OCI-LY1 (cell line): Measurements from ENCODE around the gene DNAH14.

Experiments used
- H2AFZ ChIP-seq: fragments of 200-600 bp; sonication (generic), shearing (Covaris generic); 2 replicates; pipeline ENCODE4 v1.6.0; 2014; ENCODE audit warnings: antibody characterized with exemption, mild to moderate bottlenecking, low read length
- H3F3A ChIP-seq: fragments of 200-600 bp; sonication (generic), shearing (Covaris generic); 2 replicates; pipeline ENCODE4 v1.6.0; 2014; ENCODE audit warnings: mild to moderate bottlenecking, antibody characterized with exemption, low read length, moderate library complexity; ENCODE audit not compliant: insufficient read depth
- H3K27ac ChIP-seq: fragments of 200-600 bp; sonication (generic); 2 replicates; pipeline ENCODE4 v1.5.1; 2014; ENCODE audit warnings: low read length, mixed run types, mild to moderate bottlenecking, low read depth; ENCODE audit not compliant: poor library complexity, severe bottlenecking
- H3K27me3 ChIP-seq: fragments of 200-600 bp; sonication (generic); 2 replicates; pipeline ENCODE4 v1.6.0; 2014; ENCODE audit warnings: antibody characterized with exemption, mild to moderate bottlenecking, low read length, moderate library complexity; ENCODE audit not compliant: insufficient read depth
- H3K36me3 ChIP-seq: fragments of 200-600 bp; sonication (generic); 2 replicates; pipeline ENCODE4 v1.6.1; 2014; ENCODE audit warnings: mild to moderate bottlenecking, antibody characterized with exemption, low read length, moderate library complexity, mixed read lengths; ENCODE audit not compliant: insufficient read depth
- H3K4me1 ChIP-seq: fragments of 200-600 bp; sonication (generic); 2 replicates; pipeline ENCODE4 v1.5.1; 2014; ENCODE audit warnings: mild to moderate bottlenecking, low read length, moderate library complexity; ENCODE audit not compliant: insufficient read depth, severe bottlenecking
- H3K4me2 ChIP-seq: fragments of 200-600 bp; sonication (generic), shearing (Covaris generic); 2 replicates; pipeline ENCODE4 v1.6.1; 2014; ENCODE audit warnings: low read length
- H3K4me3 ChIP-seq: fragments of 200-600 bp; sonication (generic); 2 replicates; pipeline ENCODE4 v1.5.1; 2014; ENCODE audit warnings: low read length, low read depth, mild to moderate bottlenecking, mixed read lengths; ENCODE audit not compliant: poor library complexity, severe bottlenecking
- H3K79me2 ChIP-seq: fragments of 200-600 bp; shearing (Covaris generic); 2 replicates; pipeline ENCODE4 v1.6.1; 2016; ENCODE audit warnings: mixed run types, low read length, mixed read lengths; ENCODE audit not compliant: insufficient read depth
- H3K9ac ChIP-seq: fragments of 200-600 bp; sonication (generic), shearing (Covaris generic); 2 replicates; pipeline ENCODE4 v1.6.1; 2014; ENCODE audit warnings: mild to moderate bottlenecking, low read length, mixed read lengths
- H3K9me2 ChIP-seq: fragments of 200-600 bp; sonication (generic), shearing (Covaris generic); 2 replicates; pipeline ENCODE4 v1.6.1; 2014; ENCODE audit warnings: low read depth, mild to moderate bottlenecking, low read length, mixed read lengths
- H3K9me3 ChIP-seq: fragments of 200-600 bp; shearing (Covaris generic); 2 replicates; pipeline ENCODE4 v1.6.1; 2014; ENCODE audit warnings: low read length, mixed read lengths
- H4K20me1 ChIP-seq: fragments of 200-600 bp; sonication (generic), shearing (Covaris generic); 2 replicates; pipeline ENCODE4 v1.6.0; 2016; ENCODE audit warnings: mild to moderate bottlenecking, low read length; ENCODE audit not compliant: insufficient read depth
- EZH2 ChIP-seq: fragments of 200-600 bp; sonication (generic), shearing (Covaris generic); IDR thresholded peaks from 2 replicates; pipeline ENCODE4 v1.8.0; 2017; ENCODE audit warnings: borderline replicate concordance, mixed run types, mild to moderate bottlenecking, antibody characterized with exemption, low read length, moderate library complexity, mixed read lengths
- TF ChIP-seq, protein P1 (sequence below): fragments of 200-600 bp; sonication (generic), shearing (Covaris generic); IDR thresholded peaks from 2 replicates; pipeline ENCODE4 v1.5.1; 2017; ENCODE audit warnings: mild to moderate bottlenecking, antibody characterized with exemption, low read length, moderate library complexity, mixed read lengths

The DNAH14 gene

DNA sequence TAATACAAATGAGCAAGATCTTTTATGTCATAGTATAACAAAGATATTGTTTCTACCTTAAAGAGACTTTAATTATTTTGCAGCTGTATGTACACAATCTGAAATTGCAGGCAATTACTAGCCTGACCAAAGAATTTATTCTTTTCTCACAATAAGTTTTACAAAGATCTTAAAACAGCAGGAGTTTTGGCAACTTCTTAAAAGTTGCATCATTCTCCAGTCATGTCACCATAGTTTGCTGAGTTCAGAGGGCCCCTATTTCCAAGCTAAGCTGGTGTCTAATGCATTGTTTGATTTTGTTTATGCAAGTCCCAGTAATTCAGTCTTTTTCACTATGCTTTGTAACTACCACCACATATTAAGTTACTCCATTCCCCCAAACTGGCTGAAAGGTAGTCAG, 114.8 kb downstream of the DNAH14 start:
- H3K9me3 ChIP-seq = no peaks in the 10 kb centered on the region
- no peaks in the 10 kb centered on the region for H3F3A ChIP-seq
- H3K4me1 ChIP-seq = no peaks in the 10 kb centered on the region
- no peak overlapping the region for H3K9ac ChIP-seq
- no peak overlapping the region for H2AFZ ChIP-seq
- no peaks in the 10 kb centered on the region for H3K36me3 ChIP-seq
- H4K20me1 ChIP-seq = no peaks in the 10 kb centered on the region
- H3K79me2 ChIP-seq = no peaks in the 10 kb centered on the region
- H3K27me3 ChIP-seq = no peaks in the 10 kb centered on the region
- no peak overlapping the region for H3K4me3 ChIP-seq
- no peaks in the 10 kb centered on the region for H3K9me2 ChIP-seq
- no peak overlapping the region for H3K4me2 ChIP-seq
- TF ChIP-seq EZH2 = no peak
- TF ChIP-seq, protein P1, sequence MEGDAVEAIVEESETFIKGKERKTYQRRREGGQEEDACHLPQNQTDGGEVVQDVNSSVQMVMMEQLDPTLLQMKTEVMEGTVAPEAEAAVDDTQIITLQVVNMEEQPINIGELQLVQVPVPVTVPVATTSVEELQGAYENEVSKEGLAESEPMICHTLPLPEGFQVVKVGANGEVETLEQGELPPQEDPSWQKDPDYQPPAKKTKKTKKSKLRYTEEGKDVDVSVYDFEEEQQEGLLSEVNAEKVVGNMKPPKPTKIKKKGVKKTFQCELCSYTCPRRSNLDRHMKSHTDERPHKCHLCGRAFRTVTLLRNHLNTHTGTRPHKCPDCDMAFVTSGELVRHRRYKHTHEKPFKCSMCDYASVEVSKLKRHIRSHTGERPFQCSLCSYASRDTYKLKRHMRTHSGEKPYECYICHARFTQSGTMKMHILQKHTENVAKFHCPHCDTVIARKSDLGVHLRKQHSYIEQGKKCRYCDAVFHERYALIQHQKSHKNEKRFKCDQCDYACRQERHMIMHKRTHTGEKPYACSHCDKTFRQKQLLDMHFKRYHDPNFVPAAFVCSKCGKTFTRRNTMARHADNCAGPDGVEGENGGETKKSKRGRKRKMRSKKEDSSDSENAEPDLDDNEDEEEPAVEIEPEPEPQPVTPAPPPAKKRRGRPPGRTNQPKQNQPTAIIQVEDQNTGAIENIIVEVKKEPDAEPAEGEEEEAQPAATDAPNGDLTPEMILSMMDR = no peak
- H3K27ac ChIP-seq = no peak overlapping the region

DNA sequence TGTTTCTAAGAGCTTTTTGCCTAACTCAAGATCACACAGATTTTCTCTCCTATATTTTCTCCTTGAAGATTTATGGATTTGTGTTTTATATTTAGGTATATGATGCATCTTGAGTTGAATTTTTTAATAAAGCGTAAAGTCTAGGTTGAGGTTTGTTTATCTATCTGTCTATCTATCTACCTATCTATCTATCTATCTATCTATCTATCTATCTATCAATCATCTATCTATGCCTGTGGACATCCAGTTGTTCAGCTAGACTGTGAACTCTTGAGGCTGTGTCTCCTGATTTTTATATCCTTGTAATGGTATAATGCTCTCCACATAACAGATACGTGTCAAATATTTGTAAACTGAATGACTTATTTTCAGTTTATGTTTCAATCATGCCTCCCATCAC, 120.1 kb downstream of the DNAH14 start:
- Histone ChIP-seq H3K79me2 (no peaks in the 10 kb centered on the region), H3K36me3 (no peaks in the 10 kb centered on the region), H3F3A (no peaks in the 10 kb centered on the region; the same call in 1 of the 2 replicates), H3K4me3 (no peak overlapping the region), H3K27ac (no peak overlapping the region), H3K27me3 (no peaks in the 10 kb centered on the region), H3K9ac (no peak overlapping the region), H4K20me1 (no peaks in the 10 kb centered on the region), H3K4me2 (no peak overlapping the region), H2AFZ (no peak overlapping the region), H3K9me2 (no peaks in the 10 kb centered on the region), H3K4me1 (no peaks in the 10 kb centered on the region), H3K9me3 (no peaks in the 10 kb centered on the region)
- TF ChIP-seq EZH2 = no peak
- TF ChIP-seq, protein P1 = no peak

DNA sequence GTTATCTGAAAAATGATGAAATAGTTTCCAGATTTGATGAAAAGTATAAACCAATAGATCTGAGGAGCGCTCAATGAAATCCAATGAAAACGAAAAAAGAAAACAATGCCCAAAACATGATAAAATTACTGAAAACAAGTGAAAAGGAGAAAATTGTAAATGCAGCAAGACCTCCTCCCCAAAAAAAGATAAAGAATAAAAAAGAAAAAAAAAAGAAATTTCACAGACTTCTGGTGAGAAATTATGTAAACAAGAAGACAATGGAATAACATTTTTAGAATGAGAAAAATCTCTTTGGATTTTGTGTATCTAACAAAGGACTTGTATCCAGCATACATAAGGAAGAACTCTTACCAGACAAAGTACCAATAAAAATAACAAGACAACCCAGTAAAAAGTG, 134.2 kb downstream of the DNAH14 start:
- no peaks in the 10 kb centered on the region for H4K20me1 ChIP-seq
- no peaks in the 10 kb centered on the region for H3K79me2 ChIP-seq
- TF ChIP-seq, protein P1 = no peak
- TF ChIP-seq EZH2 = no peak
- no peaks in the 10 kb centered on the region for H3K4me1 ChIP-seq
- no peak overlapping the region for H3K9ac ChIP-seq
- no peak overlapping the region for H3K4me2 ChIP-seq
- no peaks in the 10 kb centered on the region for H3K27me3 ChIP-seq
- 0 out of 2 replicates have a peak, but pooled peaks cover 3% of the 10 kb centered on the region for H3K9me3 ChIP-seq
- H3K36me3 ChIP-seq = no peaks in the 10 kb centered on the region
- no peak overlapping the region for H2AFZ ChIP-seq
- H3K27ac ChIP-seq = no peak overlapping the region
- H3K9me2 ChIP-seq = peaks cover 2% of the 10 kb centered on the region; the same call in 1 of the 2 replicates
- H3K4me3 ChIP-seq = no peak overlapping the region
- H3F3A ChIP-seq = no peaks in the 10 kb centered on the region
